Ramos (cell line): Measurements from ENCODE around the gene TMEM247.

Experiments
- in situ Hi-C: fragments of 300-500 bp; cut with MboI; formaldehyde crosslinking; loops from one replicate; pipeline ENCODE4 v1.14.3; 2022; ENCODE audit warnings: low sequenced_read_pairs; ENCODE audit not compliant: unreplicated experiment

Gene TMEM247

GRCh38 chr2:46479265-46479664 lies at the start of gene TMEM247:
TSS of gene TMEM247 (plus strand) at chr2:46479565.
- in situ Hi-C loops, result no loop called here

DNA sequence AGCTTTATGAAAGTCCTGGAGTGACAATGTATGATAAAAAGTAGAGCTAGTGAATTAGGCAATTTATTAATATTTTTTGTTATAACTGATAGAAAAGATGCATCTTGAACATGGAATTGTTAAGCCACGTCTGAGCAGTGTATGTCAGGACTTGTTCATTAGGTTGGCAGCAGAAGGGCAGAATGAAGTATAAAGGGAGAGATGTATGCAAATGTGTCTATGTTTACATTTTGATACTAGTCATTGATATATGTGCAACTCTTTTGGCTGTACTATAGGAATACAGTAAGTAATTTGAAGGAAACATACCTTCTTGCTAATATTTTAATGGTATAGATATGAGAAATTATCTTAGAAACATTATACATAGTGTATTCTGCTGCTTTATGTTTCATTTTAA lies 49.0 kb upstream of the TMEM247 start:
- in situ Hi-C loops, result no loop called here

DNA sequence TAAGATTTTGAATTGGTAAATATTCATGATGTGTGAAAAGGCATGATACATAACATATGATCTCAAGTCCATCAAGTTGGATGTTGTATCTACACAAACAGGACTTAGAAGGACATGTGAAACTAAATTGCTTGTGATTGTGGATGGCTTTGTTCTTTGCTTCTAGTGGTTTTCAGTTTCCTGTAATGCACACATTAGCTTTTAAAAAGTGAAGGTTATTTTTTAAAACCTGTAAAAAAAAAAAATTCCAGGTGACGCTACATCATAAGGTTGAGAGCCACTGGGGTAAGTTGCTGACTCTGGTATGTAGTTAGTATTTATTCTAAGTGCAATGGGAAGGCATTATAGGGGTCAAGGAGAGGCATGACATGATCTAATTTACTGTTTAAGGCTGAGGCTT lies 48.4 kb upstream of the TMEM247 start:
- in situ Hi-C loops, result no loop called here

DNA sequence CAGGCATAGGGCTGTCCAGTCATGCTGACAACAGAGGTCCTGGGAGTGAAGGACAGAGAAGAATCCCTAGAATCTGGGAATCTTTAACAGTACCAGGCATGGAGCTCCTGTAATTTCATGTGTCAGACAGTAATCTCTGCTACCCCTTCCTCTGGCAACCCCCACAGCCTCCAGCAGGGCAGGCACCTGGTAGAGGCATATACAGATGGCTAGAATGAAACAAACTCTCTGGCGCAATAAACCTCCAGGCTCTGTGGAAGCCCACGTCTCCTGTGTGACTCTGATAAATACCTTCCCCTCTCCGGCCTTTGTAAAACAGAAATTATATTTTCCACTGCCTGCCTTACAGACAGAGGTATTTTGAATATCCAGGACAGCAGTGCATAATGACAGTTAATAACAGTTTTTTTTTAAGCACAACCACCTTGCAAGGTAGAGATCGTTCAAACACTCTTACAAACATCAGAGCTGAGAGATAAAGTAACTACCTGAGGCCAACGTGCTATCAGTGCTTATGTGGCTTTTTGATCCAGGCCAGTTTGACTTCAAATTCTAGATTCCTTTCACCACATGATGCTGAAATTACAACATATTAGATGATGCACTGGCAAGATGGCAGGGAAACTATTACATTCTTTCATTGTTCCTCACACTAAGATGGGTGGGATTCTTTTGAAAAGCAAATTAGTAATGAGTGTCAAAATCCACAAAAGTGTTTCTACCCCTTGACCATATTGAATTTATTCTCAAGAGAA lies 47.7 kb upstream of the TMEM247 start:
- in situ Hi-C loops, result no loop called here

GRCh38 chr2:46434851-46435273 lies 44.5 kb upstream of the TMEM247 start:
- in situ Hi-C loops, result no loop called here

GRCh38 chr2:46435353-46435752 lies 44.0 kb upstream of the TMEM247 start:
- in situ Hi-C loops, result no loop called here

GRCh38 chr2:46435796-46436360 lies 43.5 kb upstream of the TMEM247 start:
- in situ Hi-C loops, result no loop called here

GRCh38 chr2:46436800-46437199 lies 42.6 kb upstream of the TMEM247 start:
- in situ Hi-C loops, result no loop called here

DNA sequence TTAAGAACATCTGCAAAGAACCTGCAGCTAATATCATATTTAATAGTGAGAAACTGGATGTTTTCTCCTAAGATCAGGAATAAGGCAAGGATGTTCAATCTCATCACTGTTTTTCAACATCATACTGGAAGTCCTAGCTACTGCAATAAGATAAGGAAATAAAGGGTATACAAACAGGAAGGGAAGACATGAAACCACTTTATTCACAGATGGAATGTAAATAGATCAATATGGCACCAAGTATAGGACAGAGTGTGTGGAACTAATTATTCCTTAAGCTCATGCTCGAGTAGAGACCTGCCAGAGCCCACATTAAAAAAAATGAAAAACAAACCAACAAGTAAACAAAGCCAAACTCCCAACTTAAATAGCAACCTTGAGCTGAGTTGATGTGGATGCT lies 41.3 kb upstream of the TMEM247 start:
- in situ Hi-C loops, result no loop called here

- in situ Hi-C loops, result no loop called here
These were observed 40.6 kb upstream of the TMEM247 start for GRCh38 chr2:46438794-46439193.

- in situ Hi-C loops, result no loop called here
These were observed 39.8 kb upstream of the TMEM247 start for GRCh38 chr2:46439582-46439981.

DNA sequence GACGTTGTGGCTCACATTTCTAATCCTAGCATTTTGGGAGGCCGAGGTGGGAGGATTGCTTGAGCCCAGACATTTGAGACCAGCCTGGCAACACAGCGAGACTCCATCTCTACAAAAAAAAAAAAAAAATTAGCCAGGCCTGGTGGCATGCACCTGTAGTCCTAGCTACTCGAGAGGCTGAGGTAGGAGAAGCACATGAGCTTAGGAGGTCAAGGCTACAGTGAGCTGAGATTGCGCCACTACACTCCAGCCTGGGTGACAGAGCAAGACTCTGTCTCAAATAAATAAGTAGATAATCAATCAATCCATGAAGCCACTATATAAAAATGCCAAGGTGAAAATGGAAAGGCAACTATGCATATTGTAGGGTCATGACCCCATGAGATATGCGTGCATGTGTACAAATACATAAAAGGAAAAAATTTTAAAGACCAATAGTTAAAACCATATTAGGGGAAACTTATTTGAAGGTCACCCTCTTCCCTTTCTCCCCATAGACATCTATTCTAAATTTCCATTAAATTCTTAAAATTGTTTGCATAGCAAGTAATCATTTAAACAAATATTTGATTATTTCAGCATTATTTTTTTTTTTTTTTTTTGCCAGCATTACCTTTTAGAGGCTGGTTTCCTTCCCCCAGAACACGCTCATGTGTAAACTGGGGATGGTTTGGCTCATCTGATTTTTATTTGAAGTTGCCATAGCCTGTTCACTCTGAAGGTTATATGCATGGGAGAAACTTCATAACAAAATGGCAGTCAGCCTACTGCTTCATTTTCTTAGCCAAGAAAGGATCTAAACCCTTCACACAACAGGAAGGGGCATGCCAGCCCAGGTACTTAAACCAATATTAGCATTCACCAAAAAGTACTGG lies 37.3 kb upstream of the TMEM247 start:
- in situ Hi-C loops, result no loop called here

- in situ Hi-C loops, result no loop called here
These were observed 34.6 kb upstream of the TMEM247 start for GRCh38 chr2:46444732-46445131.

GRCh38 chr2:46445556-46445955 lies 33.8 kb upstream of the TMEM247 start:
- in situ Hi-C loops, result no loop called here

- in situ Hi-C loops, result no loop called here
These were observed 32.3 kb upstream of the TMEM247 start for GRCh38 chr2:46446871-46447568.

DNA sequence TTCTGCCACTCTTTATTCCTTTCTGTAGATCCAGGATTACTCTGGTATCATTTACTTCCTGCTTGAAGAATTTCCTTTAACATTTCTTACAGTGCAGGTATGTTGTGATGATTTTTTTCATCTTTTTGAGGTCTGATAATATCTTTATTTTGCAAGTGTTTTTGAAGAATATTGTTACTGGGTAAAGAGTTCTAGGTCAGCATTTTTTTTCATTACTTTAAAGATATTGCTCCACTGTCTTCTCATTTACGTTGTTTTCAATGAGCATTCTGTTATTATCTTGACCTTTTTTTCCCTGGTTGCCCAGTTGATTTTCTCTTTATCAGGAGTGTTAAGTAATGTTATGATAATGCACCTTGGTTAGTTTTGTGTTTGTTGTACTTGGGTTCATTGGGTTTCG lies 31.7 kb upstream of the TMEM247 start:
- in situ Hi-C loops, result no loop called here

DNA sequence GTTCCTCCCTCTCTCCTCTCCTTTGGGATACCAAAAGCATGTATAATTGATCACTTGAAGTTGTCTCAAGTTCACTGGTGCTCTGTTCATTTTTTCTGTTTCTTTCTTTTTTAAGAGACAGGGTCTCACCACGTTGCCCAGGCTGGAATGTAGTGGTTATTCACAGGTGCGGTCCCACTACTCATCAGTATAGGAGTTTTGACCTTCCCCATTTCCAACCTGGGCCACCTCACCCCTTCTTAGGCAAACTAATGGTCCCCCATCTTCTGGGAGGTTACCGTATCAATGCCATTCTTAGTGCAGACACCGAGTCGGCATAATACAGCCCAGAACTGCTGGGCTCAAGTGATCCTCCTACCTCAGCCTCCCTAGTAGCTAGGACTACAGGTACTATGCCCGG lies 31.3 kb upstream of the TMEM247 start:
- in situ Hi-C loops, result no loop called here

DNA sequence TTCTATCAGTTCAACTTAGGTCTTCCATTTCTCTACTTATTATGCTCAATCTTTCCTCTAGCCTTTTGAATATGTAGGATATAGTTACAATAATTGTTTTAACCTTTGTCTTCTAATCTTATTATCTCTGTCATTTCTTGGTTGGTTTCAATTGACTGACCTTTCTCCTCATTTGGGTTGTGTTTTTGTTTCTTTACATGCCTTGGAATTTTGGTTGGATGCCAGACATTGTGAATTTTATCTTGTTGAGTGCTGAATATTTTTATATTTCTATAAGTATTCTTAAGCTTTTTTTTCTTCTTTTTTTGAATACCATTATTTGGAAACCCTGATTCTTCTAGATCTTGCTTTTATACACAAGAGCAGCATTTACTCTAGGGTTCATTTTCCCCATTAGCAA lies 30.7 kb upstream of the TMEM247 start:
- in situ Hi-C loops, result no loop called here

GRCh38 chr2:46449700-46450099 lies 29.7 kb upstream of the TMEM247 start:
- in situ Hi-C loops, result no loop called here

DNA sequence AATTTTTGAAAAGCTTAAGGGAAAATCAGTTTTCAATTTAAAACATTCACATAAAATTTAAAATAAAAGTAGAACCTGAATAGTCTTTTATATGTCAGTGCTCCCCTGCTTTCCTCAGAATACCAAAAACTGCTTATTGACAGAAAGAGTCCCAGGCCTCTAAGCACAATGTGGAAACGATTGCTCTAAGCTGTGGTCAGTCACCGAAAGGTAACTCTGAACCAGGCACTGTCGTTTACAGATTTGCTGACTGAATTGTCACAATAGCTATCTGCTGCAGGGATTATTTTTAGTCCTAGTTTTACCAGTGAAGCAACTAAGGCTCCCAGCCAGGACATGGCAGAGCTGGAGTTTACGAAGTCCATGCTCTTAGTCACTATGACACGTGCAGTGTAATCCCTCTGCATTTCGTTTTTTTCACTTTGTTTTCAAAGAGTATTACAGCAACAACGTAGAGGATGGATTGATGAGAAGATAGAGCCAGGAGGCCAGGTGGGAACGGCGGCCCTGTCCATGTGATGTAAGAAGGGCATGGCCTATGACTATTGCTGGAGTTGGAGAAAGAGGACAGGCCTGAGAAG lies 28.1 kb upstream of the TMEM247 start:
- in situ Hi-C loops, result no loop called here
